ENCODE results near the gene HEXA. TPM values are rescaled to one million over a fixed set of nuclear protein-coding genes. Genes with fewer than 3 reads are reported as not detected.

HEXA gene
- total RNA-seq, 1 donor from 2014 or later: 159 TPM

DNA sequence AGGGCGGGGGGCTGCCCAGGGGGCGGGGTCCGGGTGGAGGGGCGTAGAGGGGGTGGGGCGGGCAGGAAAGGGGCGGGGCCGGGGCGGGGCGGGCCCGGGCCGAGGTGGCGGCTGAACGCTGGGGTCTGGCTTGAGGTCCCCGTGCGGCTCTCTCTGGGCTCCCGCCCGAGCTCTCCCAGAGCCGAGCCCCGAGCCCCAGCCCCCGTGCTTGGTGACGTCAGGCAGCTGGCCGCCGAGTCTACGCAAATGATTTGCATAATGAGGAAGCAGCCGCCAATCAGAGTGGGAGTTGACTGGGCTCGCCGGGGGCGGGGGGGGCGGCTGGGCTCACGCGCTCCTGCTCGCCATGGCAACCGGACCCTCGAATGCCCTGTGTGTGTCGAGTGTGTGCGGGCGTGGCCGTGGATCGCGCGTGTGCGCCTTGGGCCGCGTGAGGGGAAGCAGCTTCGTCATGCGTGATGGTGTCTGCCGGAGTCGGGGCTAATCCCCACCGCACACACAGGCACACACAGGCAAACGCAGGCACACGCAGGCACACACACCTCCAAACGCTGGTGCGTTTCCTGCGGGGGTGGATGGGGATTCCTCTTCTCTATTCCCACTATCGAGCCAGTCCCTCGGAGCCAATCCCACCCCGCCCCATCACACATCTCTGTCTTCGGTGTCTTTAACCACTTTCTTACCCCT lies 55.7 kb downstream of the HEXA start, which contains the start of gene CELF6:
Gene CELF6 (minus strand): TSS at position 173 of the 687 bp plus-strand sequence. CDS start 283 bp downstream, outside the sequence.
- peak; percentile 83 for DNase-seq (ENCODE audit: low read depth)

DNA sequence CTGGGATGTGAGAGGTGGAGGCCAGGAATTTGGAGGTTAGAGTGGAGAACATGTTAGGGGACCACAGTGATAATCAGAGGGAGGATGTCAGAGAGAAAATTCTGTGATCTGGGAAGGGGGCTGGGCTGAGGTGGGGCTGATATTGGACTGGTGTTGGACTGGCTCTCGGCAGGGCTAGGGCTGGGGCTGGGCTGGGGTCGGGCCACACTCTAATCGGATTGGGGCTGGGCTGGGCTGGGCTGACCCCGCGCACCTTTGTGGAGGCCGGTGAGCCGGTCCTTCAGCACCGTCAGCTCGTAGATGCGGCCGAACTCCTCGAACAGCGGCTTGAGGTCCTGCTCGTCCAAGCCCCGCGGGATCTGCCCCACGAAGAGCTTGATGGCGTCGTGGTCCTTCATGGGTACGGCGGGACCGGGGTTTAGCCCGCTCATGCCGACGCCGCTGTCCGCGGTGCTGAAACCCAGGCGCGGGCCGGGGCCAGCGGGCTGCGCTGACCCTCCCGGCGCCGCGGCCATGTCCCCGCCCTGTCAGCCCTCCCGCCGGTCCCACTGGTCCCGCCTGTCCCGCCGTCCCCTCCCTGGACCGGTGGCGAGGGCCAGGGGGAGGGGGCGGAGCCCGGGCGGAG lies 56.3 kb downstream of the HEXA start:
- DNase-seq (ENCODE audit: low read depth): peak; percentile 64

DNA sequence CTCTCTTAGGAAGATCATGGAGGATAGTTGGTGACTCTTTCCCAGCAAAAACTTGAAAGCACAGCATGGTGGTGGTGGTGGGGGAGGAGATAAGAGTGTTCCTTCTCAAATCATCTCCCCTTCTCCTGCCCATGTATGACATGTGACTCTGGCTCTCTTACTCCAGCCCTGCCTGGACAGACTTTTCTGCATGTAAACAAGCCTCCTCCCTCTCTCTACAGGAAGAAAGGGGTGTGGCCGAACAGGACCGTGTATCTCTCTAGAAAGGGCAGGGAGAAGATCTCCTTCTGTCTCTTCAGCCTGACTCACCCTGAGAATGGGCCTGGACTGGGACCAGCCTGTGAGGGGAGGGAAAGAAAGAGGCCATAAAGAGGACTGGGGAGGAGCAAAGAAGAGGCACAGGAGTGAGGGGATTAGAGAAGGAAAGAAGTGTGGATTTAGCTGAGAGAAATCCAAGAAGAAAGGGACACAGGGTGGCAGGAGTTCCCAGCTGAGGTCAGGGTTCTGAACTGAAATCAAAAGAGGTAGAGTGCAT lies 57.3 kb downstream of the HEXA start:
- DNase-seq (ENCODE audit: low read depth): no peak

DNA sequence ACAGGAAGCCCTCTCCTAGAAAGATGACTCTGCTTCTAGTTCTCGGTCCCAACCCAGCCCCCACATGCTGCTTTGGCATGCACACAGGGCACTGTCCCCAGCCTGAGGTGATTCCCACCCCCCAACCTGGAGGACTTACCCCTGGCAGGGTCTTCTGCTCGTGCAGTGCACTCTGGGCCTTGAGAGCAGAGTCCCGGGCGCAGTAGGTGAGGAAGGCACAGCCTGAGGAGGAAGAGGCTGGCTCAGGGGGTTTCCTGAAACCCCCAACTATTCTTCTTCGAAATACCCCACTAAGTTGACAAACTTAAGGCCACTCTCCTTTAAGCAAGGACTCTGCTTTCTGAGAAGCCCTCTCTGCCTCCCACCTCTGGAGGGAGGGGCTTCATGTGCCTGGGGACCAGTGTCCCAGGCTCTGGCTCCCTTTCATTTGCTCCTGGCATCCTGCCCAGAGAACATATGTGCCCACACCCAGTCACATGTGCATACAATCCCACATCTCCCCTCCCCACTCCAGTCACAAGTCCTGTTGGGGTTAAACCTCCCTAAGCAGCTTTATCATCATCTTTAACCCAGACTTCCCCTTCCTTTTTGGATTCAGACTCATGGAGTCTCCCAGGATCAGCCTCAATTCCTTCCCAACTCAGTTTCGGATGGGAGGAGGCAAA lies 60.0 kb downstream of the HEXA start:
- no peak for DNase-seq (ENCODE audit: low read depth)

DNA sequence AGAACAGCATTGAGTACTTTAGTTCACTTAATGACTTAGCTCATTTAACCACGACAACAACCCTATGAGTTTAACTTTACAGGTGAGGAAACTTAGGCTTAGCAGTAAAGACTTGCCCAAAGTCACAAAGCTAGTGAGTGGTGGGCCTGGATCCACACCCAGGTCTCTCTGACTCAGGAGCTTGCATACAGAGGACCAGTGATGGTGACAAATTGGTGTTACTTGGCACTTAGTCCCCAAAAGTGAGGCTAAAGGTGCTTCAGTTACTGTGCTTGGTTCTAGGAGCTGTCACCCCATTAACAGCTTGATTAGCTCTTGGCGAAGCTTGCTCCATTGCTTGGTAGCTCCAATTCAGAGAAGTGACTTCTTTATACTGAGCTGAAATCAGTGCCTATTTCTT lies 61.9 kb downstream of the HEXA start:
- DNase-seq (ENCODE audit: low read depth): no peak

DNA sequence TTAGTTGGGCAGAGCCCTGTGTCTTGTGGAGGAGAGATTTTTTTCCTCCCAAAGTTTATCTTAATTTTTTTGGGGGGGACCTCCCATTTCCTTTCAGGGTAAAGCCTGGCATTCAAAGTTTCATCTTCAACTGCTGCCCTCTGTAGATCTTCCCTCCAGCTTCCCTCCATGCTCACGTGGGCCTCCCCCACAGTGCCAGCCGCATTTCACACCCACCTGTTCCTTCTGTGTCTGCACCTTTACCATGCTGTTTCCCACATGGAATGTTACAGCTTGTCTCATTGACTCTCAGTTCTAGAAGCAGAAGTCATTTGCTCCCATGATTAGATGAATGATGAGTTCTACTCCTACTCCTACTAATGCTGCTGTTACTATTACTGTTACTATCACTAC lies 62.4 kb downstream of the HEXA start:
- DNase-seq (ENCODE audit: low read depth): no peak

DNA sequence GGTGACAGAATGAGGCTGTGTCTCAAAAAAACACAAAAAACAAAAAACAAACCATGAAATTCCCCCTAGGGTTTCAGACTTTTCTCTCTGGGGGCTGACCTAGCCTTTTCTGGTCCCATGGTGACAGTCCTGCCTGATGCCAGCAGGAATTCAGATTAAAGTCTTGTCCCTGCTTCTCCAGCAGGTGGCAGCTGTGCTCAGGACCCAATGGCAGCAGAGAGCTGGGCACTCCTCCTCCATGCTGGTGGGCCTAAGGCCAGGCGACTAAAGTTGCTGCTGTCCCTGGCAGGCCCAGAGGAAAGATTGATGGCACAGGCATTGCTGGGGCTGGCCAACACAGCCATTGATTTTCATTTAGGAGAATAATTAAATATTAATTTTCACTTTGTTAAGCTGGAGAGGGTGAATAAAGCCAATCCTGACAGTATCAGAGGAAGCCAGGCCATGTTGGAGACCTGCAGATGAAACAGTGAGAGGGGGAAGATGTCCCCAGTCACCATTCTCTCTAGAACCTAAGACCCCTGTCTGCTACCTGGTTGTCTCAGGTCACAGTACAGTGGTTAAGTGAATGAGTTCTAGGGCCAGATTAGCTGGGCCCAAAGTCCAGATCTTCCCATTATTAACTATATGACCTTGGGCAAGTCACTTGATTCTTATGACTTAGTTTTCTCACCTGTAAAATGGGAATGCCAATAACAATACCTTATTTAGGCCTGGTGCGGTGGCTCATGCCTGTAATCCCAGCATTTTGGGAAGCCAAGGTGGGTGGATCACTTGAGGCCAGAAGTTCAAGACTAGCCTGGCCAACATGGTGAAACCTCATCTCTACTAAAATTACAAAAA lies 63.0 kb downstream of the HEXA start:
- DNase-seq (ENCODE audit: low read depth): peak; percentile 74

DNA sequence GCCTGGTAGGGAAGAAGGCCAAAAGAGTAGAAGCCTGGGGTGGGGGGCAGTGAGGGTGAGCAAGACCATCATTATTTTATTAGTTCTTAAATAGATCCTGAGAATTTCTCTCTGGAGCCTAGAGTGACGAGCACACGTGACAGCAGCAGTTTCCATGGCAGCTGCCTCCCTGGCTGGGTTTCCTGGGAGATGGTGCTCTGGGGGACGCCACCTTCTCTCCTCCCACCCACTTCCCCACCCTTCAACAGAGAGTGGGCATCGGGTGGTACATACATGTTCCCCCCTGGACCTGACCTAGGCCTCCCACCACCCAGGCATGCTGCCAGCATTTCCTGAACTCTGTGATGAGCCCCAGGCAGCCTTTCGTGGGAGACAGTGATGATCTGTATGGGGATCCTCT lies 68.8 kb downstream of the HEXA start:
- DNase-seq (ENCODE audit: low read depth): no peak

DNA sequence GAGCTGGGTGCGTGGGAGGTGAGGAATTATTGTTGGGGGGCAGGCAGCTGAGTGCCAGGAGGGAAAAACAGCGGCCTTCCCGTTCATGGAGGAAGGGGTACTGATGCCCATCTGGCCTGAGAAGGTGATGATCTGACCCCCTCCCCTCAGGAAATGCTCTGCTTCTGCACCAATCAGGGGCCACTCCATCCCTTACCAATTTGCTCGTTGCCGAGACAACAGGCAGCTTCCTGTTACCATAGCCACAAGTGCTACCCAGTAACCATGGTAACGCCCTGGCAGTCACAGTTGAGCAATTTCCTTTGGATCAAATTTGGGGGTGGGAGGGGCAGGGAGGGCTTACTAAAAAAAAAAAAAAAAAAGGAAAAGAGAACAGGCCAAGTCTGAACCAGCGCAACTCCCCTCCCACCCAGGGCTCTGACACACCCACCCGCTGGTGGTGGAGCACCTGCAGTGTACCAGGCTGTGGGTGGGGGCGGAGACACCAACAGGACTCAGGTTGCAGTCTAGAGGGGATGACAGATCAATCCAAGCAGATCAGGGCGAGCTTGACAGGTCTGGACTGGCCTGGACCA lies 69.5 kb downstream of the HEXA start:
- no peak for DNase-seq (ENCODE audit: low read depth)

DNA sequence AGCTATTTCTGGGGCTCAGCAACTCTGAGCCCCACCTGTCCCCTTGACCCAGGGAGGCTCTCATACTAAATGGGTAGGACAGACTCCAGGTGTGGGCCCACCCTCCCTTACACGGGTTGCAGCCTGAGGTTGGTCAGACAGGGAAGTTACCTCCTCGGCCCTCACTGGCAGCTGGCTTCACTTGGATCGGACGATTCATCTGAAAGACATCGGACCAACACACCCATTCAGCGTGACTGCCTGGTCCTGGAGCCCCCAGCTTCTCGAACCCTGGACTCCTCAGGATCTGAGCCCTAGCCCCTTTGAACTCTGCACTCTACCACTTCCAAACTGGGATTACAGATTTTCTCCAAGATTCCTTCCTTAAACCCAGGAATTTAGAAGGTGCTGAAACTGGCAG lies 71.2 kb downstream of the HEXA start:
- no peak for DNase-seq (ENCODE audit: low read depth)

DNA sequence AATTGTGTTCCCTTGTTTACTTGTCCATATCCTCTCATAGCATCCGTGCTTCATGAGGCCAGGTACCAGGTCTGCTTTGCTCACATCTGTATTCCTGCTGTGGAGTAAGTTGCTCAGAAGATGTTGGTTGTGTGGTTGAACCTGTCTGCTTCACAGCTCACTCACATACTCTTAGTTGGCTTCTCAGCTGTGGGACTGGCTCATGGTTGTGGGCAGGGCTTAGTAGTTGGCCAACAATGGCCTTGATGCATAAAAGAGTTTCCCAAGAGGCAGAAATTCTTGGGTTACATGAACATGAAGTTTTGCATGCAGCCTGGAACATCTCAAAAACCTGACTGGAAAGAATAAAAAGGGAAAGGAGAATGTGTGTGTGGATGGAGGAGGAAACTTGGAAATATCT lies 72.9 kb downstream of the HEXA start:
- DNase-seq (ENCODE audit: low read depth): no peak

Other genes starting within 250 kb of the HEXA start
- gene GRAMD2A, start 178.2 kb downstream of the HEXA start, total RNA-seq: not detected in 2 replicates
- gene PKM, start 144.8 kb downstream of the HEXA start, total RNA-seq: 2,359 and 2,583 TPM in 2 replicates
- 53.1 and 61.4 TPM in 2 replicates for gene PARP6, start 103.5 kb downstream of the HEXA start, total RNA-seq
- gene CELF6, start 55.9 kb downstream of the HEXA start, total RNA-seq: 1.0 and 2.4 TPM in 2 replicates
- not detected in 2 replicates for gene TMEM202, start 22.3 kb upstream of the HEXA start, total RNA-seq
- gene ARIH1, start 98.3 kb upstream of the HEXA start, total RNA-seq: 32.6 and 40.4 TPM in 2 replicates

Data from myocyte (in vitro differentiated cells).